Measurements from ENCODE around the gene MYOM1. TPM values are rescaled to one million over a fixed set of nuclear protein-coding genes. Genes with fewer than 3 reads are reported as not detected.

MYOM1 gene
- total and polyA plus RNA-seq, 2 donors (not counting 3 experiments of a cell fraction or from before 2014, with no cell fraction given): 0.08 TPM; not detected in 1

DNA sequence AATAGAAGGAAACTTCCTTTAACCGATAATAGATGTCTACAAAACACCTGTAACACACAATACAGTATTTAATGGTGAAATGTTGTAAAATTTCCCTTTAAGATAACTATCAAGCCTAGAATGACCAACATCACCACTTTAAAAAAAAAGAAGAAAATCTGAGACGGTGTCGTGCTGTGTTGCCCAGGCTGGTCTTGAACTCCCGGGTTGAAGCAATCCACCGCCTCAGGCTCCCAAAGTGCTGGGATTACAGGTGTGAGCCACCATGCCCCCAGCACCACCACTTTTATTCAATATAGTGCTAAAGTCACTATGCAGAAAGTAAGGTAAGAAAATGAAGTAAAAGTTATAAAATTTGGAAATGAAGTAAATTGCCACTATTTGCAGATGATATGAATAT lies 96.9 kb downstream of the MYOM1 start:
- Histone ChIP-seq H3K36me3 (ENCODE audit: control insufficient read depth in 2 of 2, extremely low read depth in 1 of 2, insufficient read depth in 2 of 2, low read length in 2 of 2) (no peaks in the 10 kb centered on the region), H3K4me3 (replicated peaks in 1 of 3; ENCODE audit: insufficient read depth in 1 of 3, low read depth in 1 of 3, low read length in 3 of 3) (no peak overlapping the region), H2AFZ (ENCODE audit: low read depth, low read length) (no peak overlapping the region), H3K9me3 (replicated peaks; ENCODE audit: control insufficient read depth, insufficient read depth, low read length) (no peaks in the 10 kb centered on the region), H4K20me1 (replicated peaks; ENCODE audit: control insufficient read depth, extremely low read depth, insufficient read depth, low read length) (no peaks in the 10 kb centered on the region), H3K79me2 (ENCODE audit: control insufficient read depth, insufficient read depth, low read length) (no peaks in the 10 kb centered on the region), H3K27ac (ENCODE audit: insufficient read depth, low read depth, low read length) (no peak overlapping the region), H3K9ac (replicated peaks; ENCODE audit: extremely low read depth, insufficient read depth, low read length) (no peak overlapping the region), H3K4me2 (ENCODE audit: insufficient read depth, low read length) (no peak overlapping the region), H3K9me1 (replicated peaks; ENCODE audit: control insufficient read depth, extremely low read depth, insufficient read depth, low read length) (no peaks in the 10 kb centered on the region), H3K27me3 (ENCODE audit: control insufficient read depth in 2 of 2, insufficient read depth in 2 of 2, low read length in 2 of 2) (no peaks in the 10 kb centered on the region), H3K4me1 (ENCODE audit: control insufficient read depth, extremely low read depth, insufficient read depth, low read length) (no peaks in the 10 kb centered on the region)
- ChIA-PET POLR2A (no interaction called here), CTCF (interaction anchor here (1.0 kb wide), 1 partner anchor 29 kb away, joined by 5 read pairs; no protein-coding TSS in a partner anchor)
- no peak for DNase-seq (ENCODE audit: low read depth, low spot score)
- no TSS peak for BruUV-seq (replicated peaks)
- no peak for FAIRE-seq
- intact Hi-C loops (cut with micrococcal nuclease) (no loop called here), dilution Hi-C loops (cut with MboI; ENCODE audit: extremely low pct_ligation_motif_present, low sequenced_read_pairs) (no loop called here)
- TF ChIP-seq POLR2AphosphoS5 (IDR thresholded peaks at IDR 0.05; ENCODE audit: insufficient read depth, low read depth, low read length): no peak
- TF ChIP-seq, protein P1, sequence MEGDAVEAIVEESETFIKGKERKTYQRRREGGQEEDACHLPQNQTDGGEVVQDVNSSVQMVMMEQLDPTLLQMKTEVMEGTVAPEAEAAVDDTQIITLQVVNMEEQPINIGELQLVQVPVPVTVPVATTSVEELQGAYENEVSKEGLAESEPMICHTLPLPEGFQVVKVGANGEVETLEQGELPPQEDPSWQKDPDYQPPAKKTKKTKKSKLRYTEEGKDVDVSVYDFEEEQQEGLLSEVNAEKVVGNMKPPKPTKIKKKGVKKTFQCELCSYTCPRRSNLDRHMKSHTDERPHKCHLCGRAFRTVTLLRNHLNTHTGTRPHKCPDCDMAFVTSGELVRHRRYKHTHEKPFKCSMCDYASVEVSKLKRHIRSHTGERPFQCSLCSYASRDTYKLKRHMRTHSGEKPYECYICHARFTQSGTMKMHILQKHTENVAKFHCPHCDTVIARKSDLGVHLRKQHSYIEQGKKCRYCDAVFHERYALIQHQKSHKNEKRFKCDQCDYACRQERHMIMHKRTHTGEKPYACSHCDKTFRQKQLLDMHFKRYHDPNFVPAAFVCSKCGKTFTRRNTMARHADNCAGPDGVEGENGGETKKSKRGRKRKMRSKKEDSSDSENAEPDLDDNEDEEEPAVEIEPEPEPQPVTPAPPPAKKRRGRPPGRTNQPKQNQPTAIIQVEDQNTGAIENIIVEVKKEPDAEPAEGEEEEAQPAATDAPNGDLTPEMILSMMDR (IDR thresholded peaks at IDR 0.05; ENCODE audit: extremely low read depth in 1 of 2, insufficient read depth in 1 of 2, low read depth in 1 of 2, low read length in 2 of 2): no peak
- TF ChIP-seq JUN (IDR thresholded peaks at IDR 0.05; ENCODE audit: borderline replicate concordance, insufficient read depth, insufficient read length, low read depth): no peak
- TF ChIP-seq POLR2A (IDR thresholded peaks at IDR 0.05; ENCODE audit: low read depth, low read length): no peak
- TF ChIP-seq EZH2 (IDR thresholded peaks at IDR 0.05; ENCODE audit: borderline replicate concordance, low read depth, low read length, severe bottlenecking): no peak
- TF ChIP-seq GATA2 (IDR thresholded peaks at IDR 0.05; ENCODE audit: insufficient read depth, insufficient read length, low read depth, low read length): no peak

DNA sequence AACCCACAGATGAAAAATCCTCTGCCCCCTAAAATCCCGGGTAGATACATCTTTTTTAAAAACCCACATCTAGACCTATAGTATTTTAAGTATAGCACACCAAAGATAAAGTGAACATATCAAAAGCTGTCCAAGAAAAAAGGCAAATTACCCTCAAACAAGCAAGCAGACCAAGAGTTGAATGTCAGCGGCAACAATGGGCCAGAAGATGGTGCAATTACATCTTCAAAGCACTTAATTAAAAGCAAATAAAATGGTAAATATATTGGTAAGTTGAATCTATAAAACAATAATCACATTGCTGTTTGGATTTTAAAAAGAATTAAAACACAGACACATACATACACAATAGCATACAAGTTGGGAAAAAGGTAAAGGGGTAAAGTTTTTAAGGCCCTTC lies 98.5 kb downstream of the MYOM1 start:
- FAIRE-seq: no peak
- no TSS peak for BruUV-seq (replicated peaks)
- CTCF ChIA-PET: interaction anchor here (1.0 to 1.2 kb wide), 2 partner anchors 9 to 58 kb away, joined by 3 to 4 read pairs; no protein-coding TSS in a partner anchor

More for the DNA sequence above, 98.5 kb downstream of the MYOM1 start:
- Histone ChIP-seq H3K4me2 (ENCODE audit: insufficient read depth, low read length) (no peak overlapping the region), H3K27ac (ENCODE audit: insufficient read depth, low read depth, low read length) (no peak overlapping the region), H4K20me1 (replicated peaks; ENCODE audit: control insufficient read depth, extremely low read depth, insufficient read depth, low read length) (no peaks in the 10 kb centered on the region), H3K4me1 (ENCODE audit: control insufficient read depth, extremely low read depth, insufficient read depth, low read length) (no peaks in the 10 kb centered on the region), H3K9me1 (replicated peaks; ENCODE audit: control insufficient read depth, extremely low read depth, insufficient read depth, low read length) (no peaks in the 10 kb centered on the region), H3K36me3 (ENCODE audit: control insufficient read depth in 2 of 2, extremely low read depth in 1 of 2, insufficient read depth in 2 of 2, low read length in 2 of 2) (no peaks in the 10 kb centered on the region), H3K27me3 (ENCODE audit: control insufficient read depth in 2 of 2, insufficient read depth in 2 of 2, low read length in 2 of 2) (no peaks in the 10 kb centered on the region), H3K79me2 (ENCODE audit: control insufficient read depth, insufficient read depth, low read length) (no peaks in the 10 kb centered on the region), H3K4me3 (replicated peaks in 1 of 3; ENCODE audit: insufficient read depth in 1 of 3, low read depth in 1 of 3, low read length in 3 of 3) (no peak overlapping the region), H2AFZ (ENCODE audit: low read depth, low read length) (no peak overlapping the region), H3K9ac (replicated peaks; ENCODE audit: extremely low read depth, insufficient read depth, low read length) (no peak overlapping the region), H3K9me3 (replicated peaks; ENCODE audit: control insufficient read depth, insufficient read depth, low read length) (no peaks in the 10 kb centered on the region)
- DNase-seq (ENCODE audit: low read depth, low spot score): no peak
- intact Hi-C loops (cut with micrococcal nuclease): loop anchor here (1.0 kb wide), 1 partner anchor 8 kb away; no protein-coding TSS in a partner anchor
- POLR2A ChIA-PET: no interaction called here
- no peak for TF ChIP-seq FOS (IDR thresholded peaks at IDR 0.05; ENCODE audit: borderline replicate concordance, insufficient read depth, low read length)
- no peak for TF ChIP-seq MYC (IDR thresholded peaks at IDR 0.05; ENCODE audit: low read depth, low read length)
- no peak for TF ChIP-seq JUN (IDR thresholded peaks at IDR 0.05; ENCODE audit: borderline replicate concordance, insufficient read depth, insufficient read length, low read depth)
- TF ChIP-seq EZH2 (IDR thresholded peaks at IDR 0.05; ENCODE audit: borderline replicate concordance, low read depth, low read length, severe bottlenecking): no peak
- no peak for TF ChIP-seq GATA2 (IDR thresholded peaks at IDR 0.05; ENCODE audit: insufficient read depth, insufficient read length, low read depth, low read length)
- no peak for TF ChIP-seq POLR2A (IDR thresholded peaks at IDR 0.05; ENCODE audit: low read depth, low read length)
- TF ChIP-seq, protein P1 (IDR thresholded peaks at IDR 0.05; ENCODE audit: extremely low read depth in 1 of 2, insufficient read depth in 1 of 2, low read depth in 1 of 2, low read length in 2 of 2): no peak
- no peak for TF ChIP-seq POLR2AphosphoS5 (IDR thresholded peaks at IDR 0.05; ENCODE audit: insufficient read depth, low read depth, low read length)
- TF ChIP-seq, protein P2, sequence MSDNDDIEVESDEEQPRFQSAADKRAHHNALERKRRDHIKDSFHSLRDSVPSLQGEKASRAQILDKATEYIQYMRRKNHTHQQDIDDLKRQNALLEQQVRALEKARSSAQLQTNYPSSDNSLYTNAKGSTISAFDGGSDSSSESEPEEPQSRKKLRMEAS (IDR thresholded peaks at IDR 0.05; ENCODE audit: insufficient read depth, insufficient read length): no peak
- dilution Hi-C loops (cut with MboI; ENCODE audit: extremely low pct_ligation_motif_present, low sequenced_read_pairs): no loop called here
